GM19455 (cell line): ENCODE measurements around the gene FAM120B.

ENCODE experiments used
- ATAC-seq: cut with Tn5 transposase; IDR thresholded peaks from one replicate; pipeline ENCODE4 v1.9.1; 2021; ENCODE audit not compliant: unreplicated experiment

Gene FAM120B

DNA sequence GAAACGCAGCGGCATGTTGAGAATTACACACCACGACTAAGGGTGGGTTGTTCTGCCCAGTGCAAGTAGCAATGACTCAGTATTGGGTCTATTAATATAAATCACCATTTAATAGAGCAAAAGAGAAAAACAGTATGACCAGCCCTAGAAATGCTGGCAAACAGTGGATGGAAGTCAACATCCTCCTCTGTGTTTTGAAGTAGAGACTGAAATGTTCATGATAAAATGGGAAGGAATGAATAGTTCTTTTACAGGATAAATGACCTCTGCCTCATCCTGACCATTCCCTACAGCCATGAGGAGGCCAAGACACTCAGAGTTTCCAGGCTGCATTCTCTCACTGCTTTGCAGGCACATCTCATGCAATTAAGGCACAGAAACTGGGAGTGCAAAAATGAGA is 134.8 kb downstream of the FAM120B start:
- ATAC-seq: no peak

- no peak for ATAC-seq
Measured at GRCh38 chr6:170442596-170442995, 136.0 kb downstream of the FAM120B start.

- ATAC-seq: no peak
Measured at GRCh38 chr6:170443151-170443662, 136.6 kb downstream of the FAM120B start.

DNA sequence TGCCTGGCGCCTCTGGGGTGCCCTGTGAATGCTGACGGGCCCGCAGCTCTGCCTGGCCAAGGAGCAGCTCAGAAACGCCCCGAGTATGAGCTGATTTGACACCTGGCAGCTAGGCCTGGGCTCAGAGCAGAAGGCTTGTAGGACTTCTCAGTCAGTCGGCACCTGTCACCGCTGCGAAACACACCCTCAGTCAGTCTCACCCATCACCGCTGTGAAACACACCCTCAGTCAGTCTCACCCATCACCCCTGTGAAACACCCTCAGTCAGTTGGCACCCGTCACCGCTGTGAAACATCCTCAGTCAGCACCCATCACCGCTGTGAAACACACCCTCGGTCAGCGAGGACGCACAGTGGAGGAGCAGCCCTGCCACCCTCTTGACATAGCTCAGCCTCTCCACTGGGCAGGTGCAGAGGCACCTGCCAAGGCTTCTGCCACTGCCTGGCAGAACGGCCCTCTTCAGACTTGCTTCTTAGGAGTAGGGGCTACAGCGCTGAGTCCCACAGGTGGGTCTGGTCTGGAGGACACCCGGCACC is 137.6 kb downstream of the FAM120B start:
- ATAC-seq: no peak

GRCh38 chr6:170444811-170445211 is 138.3 kb downstream of the FAM120B start:
- no peak for ATAC-seq

DNA sequence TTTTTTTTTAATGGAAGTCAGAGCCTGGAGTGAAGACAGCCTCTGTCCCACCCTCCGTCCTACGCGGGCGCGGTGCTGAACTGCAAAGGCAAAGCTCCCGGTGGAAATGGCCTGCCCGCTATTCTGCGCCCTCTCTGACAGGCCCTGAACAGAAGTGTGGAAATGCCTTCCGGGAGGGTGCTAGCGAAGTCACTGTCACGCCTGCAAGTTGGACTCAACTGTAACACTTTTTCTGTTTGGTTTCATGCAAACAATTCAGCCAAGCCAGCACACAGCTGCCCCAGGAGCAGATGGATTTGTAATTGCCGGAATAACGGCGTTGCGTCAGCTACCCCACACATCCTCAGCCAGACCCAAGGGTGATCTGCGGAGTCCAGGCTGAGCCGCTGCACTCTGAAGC is 138.9 kb downstream of the FAM120B start:
- ATAC-seq: no peak

- no peak for ATAC-seq
Measured at GRCh38 chr6:170445971-170446370, 139.4 kb downstream of the FAM120B start.

DNA sequence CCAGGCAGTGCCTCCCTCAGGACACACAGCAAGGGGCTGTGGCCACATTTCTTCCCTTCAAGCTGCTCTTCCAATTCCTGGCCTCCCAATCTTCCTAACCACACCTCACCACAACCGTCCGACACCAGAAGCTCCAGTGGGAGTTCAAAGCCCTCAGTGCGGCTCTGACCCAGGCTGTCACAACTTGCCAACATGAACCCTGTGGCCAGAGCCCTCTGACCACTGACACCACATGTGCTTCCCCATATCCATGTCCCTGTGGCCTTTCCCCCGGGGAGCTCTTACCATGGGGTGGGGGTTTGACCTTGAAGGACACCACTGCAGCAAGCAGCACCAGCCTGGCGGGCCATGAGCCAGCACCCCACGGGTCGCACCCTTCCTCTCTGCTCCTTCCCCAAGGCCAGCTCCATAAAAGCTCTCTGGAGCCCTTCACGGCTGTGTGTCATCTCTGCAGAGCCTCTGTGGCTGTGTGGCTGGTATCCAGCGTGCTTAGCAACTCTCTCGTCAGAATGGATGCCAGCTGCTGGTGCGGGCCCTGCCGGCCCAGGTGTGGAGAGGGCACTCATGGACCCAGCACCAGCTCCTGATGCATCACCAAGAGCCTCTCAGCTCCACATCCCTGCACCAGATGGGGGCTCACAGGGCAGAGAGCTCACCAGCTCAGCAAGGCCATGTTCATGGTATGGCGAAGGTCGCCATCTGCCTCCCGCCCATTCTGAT is 140.4 kb downstream of the FAM120B start:
- no peak for ATAC-seq

- ATAC-seq: no peak
Measured at GRCh38 chr6:170447561-170447930, 141.0 kb downstream of the FAM120B start.

- no peak for ATAC-seq
Measured at GRCh38 chr6:170448317-170448716, 141.8 kb downstream of the FAM120B start.

- ATAC-seq: no peak
Measured at GRCh38 chr6:170448751-170449630, 142.4 kb downstream of the FAM120B start.

GRCh38 chr6:170449835-170450753 is 143.5 kb downstream of the FAM120B start:
- ATAC-seq: no peak

- no peak for ATAC-seq
Measured at GRCh38 chr6:170450916-170451761, 144.6 kb downstream of the FAM120B start.

DNA sequence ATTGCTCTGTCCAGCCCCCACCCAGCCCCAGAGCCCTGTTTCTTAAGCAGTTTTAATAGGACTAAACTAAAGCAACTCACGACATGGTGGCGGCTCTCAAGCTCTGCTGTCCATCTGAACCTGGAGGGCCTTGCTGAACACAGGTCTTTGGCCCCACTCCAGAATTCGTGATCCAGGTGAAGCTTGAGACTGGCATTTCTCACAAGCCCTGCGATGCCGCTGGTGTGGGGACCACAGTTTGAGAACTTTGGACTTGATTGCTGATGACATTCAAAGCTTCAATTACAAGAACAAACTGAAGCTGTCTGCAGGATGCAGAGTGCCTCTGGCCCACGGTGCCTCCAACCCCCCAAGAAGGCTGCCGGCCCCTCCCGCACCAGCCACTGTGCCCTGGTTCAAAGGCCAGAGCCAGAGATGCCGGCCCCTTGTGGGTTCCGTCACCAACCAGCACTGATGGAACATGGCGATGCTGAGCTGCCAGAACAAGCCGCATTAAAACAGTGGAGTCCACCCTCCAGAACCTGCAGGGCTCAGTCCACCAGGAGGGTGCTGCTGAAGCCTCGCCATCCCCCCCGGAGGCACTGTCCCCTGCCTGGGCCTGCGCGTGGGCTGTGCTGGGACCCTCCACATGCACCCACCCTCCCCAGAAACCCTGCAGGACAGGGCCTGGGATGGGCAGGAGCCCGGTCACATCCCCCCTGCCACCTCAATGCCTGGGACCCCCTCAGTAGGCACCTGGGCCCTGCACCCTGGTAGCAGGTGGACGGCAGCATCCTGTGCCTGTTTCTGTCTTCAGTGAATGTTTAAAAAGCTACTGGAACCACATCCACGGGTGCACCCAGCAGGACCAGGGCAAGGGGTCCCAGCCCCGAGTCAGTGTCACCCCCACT is 145.4 kb downstream of the FAM120B start:
- ATAC-seq: no peak

DNA sequence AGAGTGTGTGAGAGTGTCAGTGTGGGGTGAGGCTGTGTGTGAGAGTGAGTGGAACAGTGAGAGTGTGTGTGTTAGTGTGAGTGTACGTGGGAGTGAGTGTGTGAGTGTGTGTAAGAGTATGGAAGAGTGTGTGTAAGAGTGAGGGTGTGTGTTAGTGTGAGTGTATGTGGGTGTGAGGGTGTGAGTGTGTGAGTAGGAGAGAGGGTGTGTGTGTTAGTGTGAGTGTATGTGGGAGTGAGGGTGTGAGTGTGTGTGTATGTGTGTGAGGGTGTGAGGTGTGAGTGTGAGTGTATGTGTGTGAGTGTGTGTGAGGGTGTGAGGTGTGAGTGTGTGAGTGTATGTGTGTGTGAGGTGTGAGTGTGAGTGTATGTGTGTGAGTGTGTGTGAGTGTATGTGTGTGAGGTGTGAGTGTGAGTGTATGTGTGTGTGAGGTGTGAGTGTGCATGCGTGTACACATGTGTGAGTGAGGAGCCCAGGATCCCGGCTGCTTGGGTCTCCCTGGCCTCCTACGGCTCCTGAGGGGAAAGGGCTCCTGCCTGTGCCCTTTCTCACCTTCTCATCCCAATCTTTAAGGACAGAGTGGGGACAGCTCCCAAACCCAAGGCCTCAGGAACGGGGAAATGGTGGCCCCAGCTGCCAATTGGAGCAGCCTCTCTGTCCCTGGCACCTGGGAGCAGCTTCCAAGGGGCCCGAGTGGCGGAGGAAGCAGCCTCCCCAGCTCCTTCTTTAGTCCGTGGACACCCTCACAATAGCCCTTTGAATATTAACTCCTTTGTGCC is 146.4 kb downstream of the FAM120B start:
- ATAC-seq: no peak

GRCh38 chr6:170453586-170454511 is 147.3 kb downstream of the FAM120B start:
- ATAC-seq: no peak
